ENCODE measurements around the gene ELP1.

DNA sequence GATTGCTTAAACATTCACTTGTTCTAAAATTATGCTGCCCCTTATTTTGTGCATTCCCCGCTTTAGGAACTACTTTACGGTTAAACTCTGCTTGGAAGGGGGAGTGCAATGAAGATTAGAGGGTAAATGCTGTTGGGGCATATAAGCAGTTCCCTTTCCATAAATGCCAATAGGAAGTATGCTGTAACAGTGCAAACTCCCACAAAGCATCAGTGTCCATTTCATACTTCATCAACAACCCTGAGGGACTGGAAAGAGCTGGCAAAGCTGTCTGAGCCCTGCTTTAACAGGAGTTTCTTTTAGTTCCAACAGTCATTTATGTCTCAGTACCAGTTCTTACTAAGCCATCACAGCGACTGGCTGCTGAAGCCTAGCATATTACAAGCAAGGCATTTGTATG, 70.0 kb downstream of the ELP1 start:
- TF ChIP-seq CTCF (conservative IDR thresholded peaks at IDR 0.05; ENCODE audit: low read depth in 2 of 2) (no peak), POLR2AphosphoS5 (IDR thresholded peaks at IDR 0.05; ENCODE audit: low read depth) (no peak), EZH2phosphoT487 (IDR thresholded peaks at IDR 0.05; ENCODE audit: unreplicated experiment) (no peak), NANOG (IDR thresholded peaks at IDR 0.05; ENCODE audit: borderline replicate concordance) (no peak)

Data from GM23338 (cell line).